ENCODE results near the gene SKIC3.

SKIC3 gene

GRCh38 chr5:95530416-95530815 is 24.4 kb downstream of the SKIC3 start:
- DNase-seq = no peak

- no peak for DNase-seq
Measured at GRCh38 chr5:95528565-95528964, 26.2 kb downstream of the SKIC3 start.

DNA sequence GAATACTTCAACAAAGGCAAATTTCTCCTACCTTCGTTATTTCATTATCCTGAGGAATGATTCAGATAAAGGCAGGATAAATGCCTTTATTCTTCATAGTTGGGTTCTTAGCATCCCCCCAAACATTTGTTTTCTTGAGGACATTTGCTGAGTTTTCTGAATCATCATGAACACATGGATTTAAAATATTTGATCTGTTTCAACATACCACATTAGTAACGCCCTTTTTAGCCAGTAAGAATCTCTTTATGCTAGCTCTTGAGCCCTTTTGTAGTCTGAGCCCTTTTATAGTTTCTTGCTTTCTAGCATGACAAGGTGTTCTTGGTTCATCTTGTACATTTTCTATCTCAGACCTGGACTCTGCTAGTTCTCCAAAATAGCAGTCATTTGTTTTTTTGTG is 27.9 kb downstream of the SKIC3 start:
- no peak for DNase-seq

DNA sequence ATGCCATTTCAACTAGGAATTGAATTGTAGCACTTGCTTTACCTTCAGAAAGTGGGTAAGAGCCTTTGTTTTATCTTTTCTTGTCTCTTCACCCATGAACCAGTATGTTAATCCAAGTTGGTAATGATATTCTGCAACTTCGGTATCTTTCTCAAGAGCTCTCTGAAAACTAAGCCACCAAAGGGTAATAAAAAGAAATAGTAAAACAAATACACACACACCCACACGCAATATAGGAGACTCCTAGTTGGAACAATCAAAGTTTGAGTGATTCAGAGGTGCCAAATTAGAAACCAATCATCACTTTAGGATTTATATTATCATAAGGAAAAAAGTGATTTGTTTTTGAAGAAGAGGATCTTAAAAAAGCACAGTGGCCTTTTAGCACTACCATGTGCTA is 30.4 kb downstream of the SKIC3 start:
- DNase-seq = no peak

GRCh38 chr5:95520206-95520605 is 34.6 kb downstream of the SKIC3 start:
- DNase-seq = no peak

DNA sequence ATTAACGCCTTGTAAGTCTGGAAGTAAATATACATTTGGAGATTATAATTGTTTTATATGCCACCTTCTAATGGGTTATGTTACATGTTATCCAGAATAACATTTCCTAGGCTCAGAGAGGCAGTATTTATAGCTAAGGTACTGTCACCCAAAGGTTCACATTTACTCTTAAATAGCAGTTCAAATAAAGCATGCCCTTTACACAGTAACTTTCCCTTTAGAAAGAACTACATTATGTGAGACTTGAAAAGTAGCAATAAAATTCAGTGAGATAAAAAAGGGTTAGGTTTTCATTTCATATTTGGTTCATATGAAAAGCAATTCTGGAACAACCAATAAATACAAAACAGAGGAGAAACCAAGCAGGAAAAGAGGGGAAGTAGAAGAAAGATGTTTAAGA is 35.1 kb downstream of the SKIC3 start:
- no peak for DNase-seq

DNA sequence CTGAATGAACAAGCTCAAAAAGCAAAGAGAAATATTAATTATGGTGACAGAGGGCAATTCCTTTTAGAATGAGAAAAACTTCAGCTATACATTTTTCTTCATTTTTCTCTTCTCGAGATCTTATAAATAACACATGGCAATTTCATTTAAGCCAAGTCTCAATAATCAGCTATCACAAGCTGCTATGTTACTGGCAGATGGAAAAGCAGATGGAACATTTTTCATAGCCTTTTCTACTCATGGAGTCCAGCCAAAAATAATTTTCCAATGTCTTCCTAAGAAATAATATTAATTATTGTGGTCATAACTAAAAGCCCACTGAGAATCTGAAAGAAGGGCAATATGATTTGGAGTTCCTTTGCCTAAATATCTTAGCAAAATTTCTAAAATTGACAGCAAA is 35.6 kb downstream of the SKIC3 start:
- DNase-seq = no peak

DNA sequence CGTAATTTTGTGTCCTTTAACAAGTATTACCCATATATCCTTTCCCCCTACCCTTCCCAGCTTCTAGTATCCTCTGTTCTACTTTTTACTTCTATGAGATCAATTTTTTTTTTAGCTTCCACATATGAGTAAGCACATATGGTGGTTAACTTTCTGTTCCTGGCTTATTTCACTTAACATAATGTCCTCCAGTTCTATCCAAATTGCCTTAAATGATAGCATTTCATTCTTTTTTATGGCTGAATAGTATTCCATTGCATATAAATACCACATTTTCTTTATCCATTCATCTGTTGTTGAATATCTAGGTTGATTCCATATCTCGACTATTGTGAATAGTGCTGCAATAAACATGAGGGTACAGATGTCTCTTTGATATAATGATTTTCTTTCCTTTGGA is 36.4 kb downstream of the SKIC3 start:
- no peak for DNase-seq

DNA sequence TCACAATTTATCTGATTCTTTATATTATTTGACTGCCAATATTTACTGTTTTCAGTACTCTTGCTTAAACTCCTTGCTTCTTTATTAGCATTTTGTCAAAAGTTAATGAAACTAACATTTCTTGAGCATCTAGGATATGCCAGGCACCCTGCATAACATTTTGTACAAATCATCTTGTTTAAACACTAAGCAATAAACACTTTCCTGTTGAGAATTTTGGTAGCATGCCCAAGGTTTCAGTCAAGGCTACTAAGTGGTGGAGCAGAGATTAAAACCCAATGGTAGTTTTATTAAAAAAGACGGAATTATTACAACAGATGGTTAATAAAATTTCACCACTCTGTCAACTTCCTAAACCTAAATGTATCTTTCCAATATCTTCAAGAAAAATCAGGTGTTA is 43.2 kb downstream of the SKIC3 start:
- DNase-seq = no peak

GRCh38 chr5:95508550-95508949 is 46.2 kb downstream of the SKIC3 start:
- no peak for DNase-seq

Data from T-helper 2 cell (primary cell).